VCaP (cell line): Measurements from ENCODE around the gene ZNF70.

Source experiments
- H3K27ac ChIP-seq: fragments of 450-650 bp; 2 replicates; pipeline ENCODE4 v1.5.1; 2017
- CTCF ChIP-seq: fragments of 450-650 bp; conservative IDR thresholded peaks from 2 replicates; pipeline ENCODE4 v1.5.1; 2017; ENCODE audit warnings: mild to moderate bottlenecking, moderate library complexity

The ZNF70 gene

GRCh38 chr22:23750714-23751440 lies at the start of gene ZNF70:
Gene ZNF70 (minus strand): TSS chr22:23751112. CDS start chr22:23745140, 5,972 bp downstream.
- TF ChIP-seq CTCF, result peak; percentile 3; the same call in 1 of the 2 replicates
- H3K27ac ChIP-seq, result peak within 1 kb of the TSS; percentile 90

GRCh38 chr22:23796461-23796860 lies 45.5 kb upstream of the ZNF70 start:
- H3K27ac ChIP-seq, result no peak overlapping the region
- no peak for TF ChIP-seq CTCF

GRCh38 chr22:23793326-23793725 lies 42.4 kb upstream of the ZNF70 start:
- no peak for TF ChIP-seq CTCF
- H3K27ac ChIP-seq, result no peak overlapping the region

DNA sequence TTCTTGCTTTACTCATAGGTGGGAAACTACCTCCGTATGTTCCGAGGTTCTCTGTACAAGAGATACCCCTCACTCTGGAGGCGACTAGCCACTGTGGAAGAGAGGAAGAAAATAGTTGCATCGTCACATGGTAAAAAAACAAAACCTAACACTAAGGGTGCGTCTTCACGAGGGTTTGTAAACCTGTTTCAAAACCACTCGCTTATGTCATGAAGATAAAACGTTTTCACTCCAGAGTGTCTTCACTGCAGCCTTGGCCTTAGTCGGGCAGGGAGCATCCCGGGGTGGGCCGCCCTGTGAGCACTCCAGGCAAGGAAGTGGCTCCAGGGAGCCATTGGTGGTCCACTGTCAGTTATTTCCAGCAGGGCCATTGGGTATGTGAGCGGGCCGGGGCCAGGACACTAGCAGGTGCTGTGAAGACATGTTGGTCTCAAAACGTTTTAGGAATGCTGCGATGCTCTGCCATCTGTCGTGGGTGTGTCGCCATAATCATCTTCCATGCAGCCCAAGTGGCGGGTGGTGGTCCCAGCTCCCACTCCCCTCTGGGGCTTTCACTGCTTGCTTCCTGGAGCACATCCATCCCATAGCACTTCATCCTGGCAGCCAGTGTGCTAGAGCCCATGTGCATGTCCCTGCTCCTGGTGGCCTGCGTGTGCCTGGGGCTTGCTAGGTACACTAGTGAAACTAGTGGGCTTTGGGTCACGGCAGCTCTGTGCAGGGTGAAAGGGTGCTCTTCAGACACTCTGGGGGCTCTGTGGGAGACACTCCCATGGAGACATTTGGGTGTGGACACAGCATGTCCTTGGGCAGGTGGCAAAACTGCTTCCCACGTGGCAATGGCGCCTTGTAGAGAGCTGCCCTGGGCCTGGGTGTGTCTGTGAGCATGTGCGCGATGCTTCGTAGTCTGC lies 41.1 kb upstream of the ZNF70 start:
- no peak overlapping the region for H3K27ac ChIP-seq
- TF ChIP-seq CTCF, result no peak

GRCh38 chr22:23790819-23791737 lies 40.2 kb upstream of the ZNF70 start:
- H3K27ac ChIP-seq, result no peak overlapping the region

GRCh38 chr22:23789638-23790037 lies 38.7 kb upstream of the ZNF70 start:
- H3K27ac ChIP-seq, result no peak overlapping the region
- TF ChIP-seq CTCF, result no peak

More at GRCh38 chr22:23790819-23791737, 40.2 kb upstream of the ZNF70 start:
- TF ChIP-seq CTCF, result no peak

DNA sequence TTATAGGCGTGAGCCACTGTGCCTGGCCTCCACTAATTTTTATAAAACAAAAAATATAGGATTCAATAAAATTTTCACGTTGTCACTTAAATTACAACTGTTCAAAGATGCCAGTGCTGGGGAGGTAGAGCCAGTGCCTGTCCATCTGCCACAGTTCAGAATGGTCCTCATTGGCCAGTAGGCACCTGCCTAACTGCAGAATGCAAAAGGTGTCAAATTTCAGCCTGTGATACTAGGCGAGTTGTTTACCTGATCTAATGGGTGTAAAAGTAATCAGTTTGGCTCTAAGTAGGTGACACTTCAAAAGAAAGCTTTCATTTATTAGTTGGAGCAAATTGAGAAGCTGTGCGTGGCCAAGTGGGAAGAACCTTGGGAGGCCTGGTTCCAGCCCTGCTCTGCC lies 38.2 kb upstream of the ZNF70 start:
- H3K27ac ChIP-seq, result no peak overlapping the region
- TF ChIP-seq CTCF, result no peak
